ENCODE measurements around the gene HMGXB3.

HMGXB3 gene

DNA sequence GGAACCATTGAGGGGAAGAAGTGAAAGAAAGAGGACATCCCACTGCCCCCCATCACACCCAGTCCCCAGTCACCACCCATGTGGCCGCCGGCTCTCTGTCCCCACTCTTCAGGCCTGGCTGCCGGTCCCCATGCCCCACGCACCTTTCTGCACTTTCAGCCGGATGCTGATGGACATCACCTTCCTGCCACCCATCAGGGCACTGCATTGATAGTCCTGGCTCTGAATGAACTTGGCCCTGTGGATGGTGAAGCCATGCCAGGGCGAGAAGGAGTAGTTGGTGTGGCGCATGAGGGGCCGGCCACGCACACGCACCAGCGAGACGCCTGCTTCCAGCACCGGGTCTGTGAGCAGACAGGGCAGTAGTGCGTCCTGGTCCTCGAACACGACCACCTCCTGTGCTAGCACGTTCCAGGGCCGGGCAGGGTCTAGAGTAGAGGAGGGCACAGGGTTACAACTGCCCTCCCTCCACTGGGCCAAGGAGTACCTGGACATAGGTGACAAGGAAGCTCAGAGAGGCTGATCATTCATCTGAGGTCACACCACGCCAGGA is 79.4 kb downstream of the HMGXB3 start:
- Histone ChIP-seq H3K27me3 (ENCODE audit: control insufficient read depth in 3 of 3, insufficient read depth in 3 of 3, low read depth in 1 of 3, low read length in 3 of 3) (peaks cover 0 to 43% (median 0%) of the 10 kb centered on the region in 3 experiments), H3K14ac (ENCODE audit: low read length) (no peak overlapping the region), H2AFZ (ENCODE audit: low read length) (no peak overlapping the region), H3K4me2 (ENCODE audit: insufficient read depth, low read length, poor library complexity, severe bottlenecking) (no peak overlapping the region), H2BK15ac (ENCODE audit: low read length) (no peak overlapping the region), H3K9me3 (replicated peaks in 1 of 2; ENCODE audit: control insufficient read depth in 2 of 2, insufficient read depth in 1 of 2, low read depth in 1 of 2, low read length in 2 of 2) (no peaks in the 10 kb centered on the region), H4K8ac (ENCODE audit: low read depth, low read length) (no peak overlapping the region), H2BK12ac (ENCODE audit: low read length) (peak overlapping the region; percentile 43), H3K23ac (ENCODE audit: low read depth, low read length, poor library complexity) (peak overlapping the region; percentile 16), H4K91ac (ENCODE audit: low read depth, low read length, poor library complexity) (no peak overlapping the region), H2AK5ac (ENCODE audit: low read depth, low read length) (peak overlapping the region; percentile 30), H3K9ac (ENCODE audit: low read depth, low read length, poor library complexity) (peak overlapping the region; percentile 17), H3K4ac (ENCODE audit: low read length) (no peak overlapping the region), H2BK5ac (ENCODE audit: low read length) (no peak overlapping the region), H3K79me1 (ENCODE audit: low read depth, low read length) (no peaks in the 10 kb centered on the region), H3K4me3 (ENCODE audit: low read length in 2 of 2) (no peak overlapping the region), H3K36me3 (replicated peaks in 1 of 2; ENCODE audit: control insufficient read depth in 2 of 2, insufficient read depth in 2 of 2, low read length in 2 of 2) (no peaks in the 10 kb centered on the region), H3K27ac (replicated peaks; ENCODE audit: low read length) (no peak overlapping the region), H3K18ac (ENCODE audit: low read length) (peak overlapping the region; percentile 35), H3K4me1 (ENCODE audit: control insufficient read depth in 2 of 2, insufficient read depth in 1 of 2, low read depth in 1 of 2, low read length in 2 of 2) (peaks cover 11 to 16% of the 10 kb centered on the region in 2 donors), H2BK120ac (ENCODE audit: low read depth, low read length) (peak overlapping the region; percentile 56)
- DNase-seq (ENCODE audit: low spot score), result no peak
- no CpG with 5 or more reads among the region's 19 CpGs for WGBS, 2 donors (ENCODE audit: extremely low coverage in 2 of 2, insufficient read length in 2 of 2, insufficient replicate concordance in 1 of 2)

DNA sequence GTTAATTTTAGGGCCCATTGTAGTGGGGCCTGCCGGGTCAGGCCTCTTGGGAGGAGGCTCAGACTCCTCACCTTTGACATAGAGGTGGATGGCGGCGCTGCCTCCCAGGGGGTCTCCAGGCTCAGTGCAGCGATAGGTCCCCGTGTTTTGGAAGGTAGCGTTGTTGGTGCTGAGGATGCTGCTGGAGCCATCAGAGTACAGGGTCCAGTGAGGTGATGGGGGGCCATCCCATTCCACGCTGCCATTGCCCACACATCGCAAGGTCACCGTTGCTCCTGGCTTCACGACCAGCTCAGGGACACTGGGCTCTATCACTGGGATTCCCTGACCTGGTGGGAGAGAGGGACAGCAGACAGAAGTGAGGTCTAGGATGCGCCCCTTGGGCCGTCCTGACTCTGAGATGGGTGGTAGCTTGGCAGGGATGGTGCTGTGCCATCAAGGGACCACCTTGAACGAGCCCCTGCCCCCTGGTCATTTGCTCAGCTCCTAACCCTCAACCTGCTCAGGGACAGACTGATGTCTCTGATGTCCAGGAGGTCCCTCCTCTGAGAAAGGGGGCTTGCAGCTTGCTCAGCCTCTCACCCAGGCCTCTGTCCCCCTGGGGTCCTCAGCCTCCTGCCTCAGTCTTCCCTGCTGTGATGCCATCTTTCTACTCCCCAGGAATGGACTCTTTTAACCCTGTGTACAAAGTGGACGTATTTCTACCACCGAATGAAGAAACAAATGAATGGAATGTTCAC is 80.3 kb downstream of the HMGXB3 start:
- no peak overlapping the region for H3K14ac ChIP-seq (ENCODE audit: low read length)
- H4K8ac ChIP-seq (ENCODE audit: low read depth, low read length), result no peak overlapping the region
- no peaks in the 10 kb centered on the region for H3K9me3 ChIP-seq (replicated peaks in 1 of 2; ENCODE audit: control insufficient read depth in 2 of 2, insufficient read depth in 1 of 2, low read depth in 1 of 2, low read length in 2 of 2)
- no peak overlapping the region for H3K27ac ChIP-seq (replicated peaks; ENCODE audit: low read length)
- H2AFZ ChIP-seq (ENCODE audit: low read length), result no peak overlapping the region
- no peak overlapping the region for H2BK5ac ChIP-seq (ENCODE audit: low read length)
- no peak overlapping the region for H3K9ac ChIP-seq (ENCODE audit: low read depth, low read length, poor library complexity)
- no peak for DNase-seq (ENCODE audit: low spot score)
- no peak overlapping the region for H2BK120ac ChIP-seq (ENCODE audit: low read depth, low read length)
- no peak overlapping the region for H3K4me2 ChIP-seq (ENCODE audit: insufficient read depth, low read length, poor library complexity, severe bottlenecking)
- H4K91ac ChIP-seq (ENCODE audit: low read depth, low read length, poor library complexity), result peak overlapping the region; percentile 38
- peak overlapping the region; percentile 30 for H2AK5ac ChIP-seq (ENCODE audit: low read depth, low read length)
- peak overlapping the region; percentile 54 for H2BK15ac ChIP-seq (ENCODE audit: low read length)
- no peak overlapping the region for H3K18ac ChIP-seq (ENCODE audit: low read length)
- H3K23ac ChIP-seq (ENCODE audit: low read depth, low read length, poor library complexity), result peak overlapping the region; percentile 82
- no peak overlapping the region for H2BK12ac ChIP-seq (ENCODE audit: low read length)
- no peaks in the 10 kb centered on the region for H3K36me3 ChIP-seq (replicated peaks in 1 of 2; ENCODE audit: control insufficient read depth in 2 of 2, insufficient read depth in 2 of 2, low read length in 2 of 2)
- H3K79me1 ChIP-seq (ENCODE audit: low read depth, low read length), result no peaks in the 10 kb centered on the region
- H3K4me3 ChIP-seq (ENCODE audit: low read length in 2 of 2), result no peak overlapping the region
- no CpG with 5 or more reads among the region's 15 CpGs for WGBS, 2 donors (ENCODE audit: extremely low coverage in 2 of 2, insufficient read length in 2 of 2, insufficient replicate concordance in 1 of 2)
- H3K4ac ChIP-seq (ENCODE audit: low read length), result no peak overlapping the region
- H3K4me1 ChIP-seq (ENCODE audit: control insufficient read depth in 2 of 2, insufficient read depth in 1 of 2, low read depth in 1 of 2, low read length in 2 of 2), result peaks cover 11 to 16% of the 10 kb centered on the region in 2 donors
- H3K27me3 ChIP-seq (ENCODE audit: control insufficient read depth in 3 of 3, insufficient read depth in 3 of 3, low read depth in 1 of 3, low read length in 3 of 3), result peaks cover 0 to 42% (median under 1%) of the 10 kb centered on the region in 3 experiments

DNA sequence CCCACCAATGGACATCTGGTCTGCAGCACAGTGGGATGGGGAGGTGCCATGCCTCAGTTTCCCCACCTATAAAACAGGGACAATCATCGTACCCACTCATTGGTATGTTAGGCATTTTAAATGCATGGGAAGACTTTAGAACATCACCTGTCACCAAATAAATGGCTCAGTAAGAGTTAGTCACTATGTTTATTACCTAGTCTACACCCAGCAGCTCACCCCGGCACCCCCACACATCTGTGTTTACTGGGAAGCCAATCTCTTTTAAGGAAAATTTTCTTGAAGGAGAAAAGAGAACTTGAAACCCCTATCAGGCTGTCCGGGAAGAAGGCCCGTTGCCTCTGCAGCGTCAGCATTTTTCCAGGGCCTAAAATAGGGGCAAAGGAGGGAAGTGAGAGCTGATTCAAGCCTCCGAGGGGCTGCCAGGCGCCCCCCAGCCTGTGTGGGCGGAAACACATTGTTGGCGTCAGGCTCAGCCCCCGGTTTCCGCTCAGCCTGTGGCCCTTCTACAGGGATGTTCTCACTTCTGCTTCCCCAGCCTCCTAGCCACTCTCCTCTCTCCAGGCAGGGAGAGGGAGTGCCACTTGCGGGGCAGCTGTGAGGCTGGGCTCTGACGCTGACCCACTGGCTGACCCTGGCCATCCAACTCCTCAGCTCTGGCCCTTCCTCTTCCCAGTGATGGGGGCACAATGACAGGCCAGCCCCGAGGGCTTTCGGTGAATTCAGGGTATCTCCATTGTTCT is 81.2 kb downstream of the HMGXB3 start:
- Histone ChIP-seq H3K9ac (ENCODE audit: low read depth, low read length, poor library complexity) (no peak overlapping the region), H3K4me3 (ENCODE audit: low read length in 2 of 2) (no peak overlapping the region), H3K18ac (ENCODE audit: low read length) (peak overlapping the region; percentile 76), H2AK5ac (ENCODE audit: low read depth, low read length) (no peak overlapping the region), H2BK5ac (ENCODE audit: low read length) (no peak overlapping the region), H3K27ac (replicated peaks; ENCODE audit: low read length) (no peak overlapping the region), H3K4ac (ENCODE audit: low read length) (no peak overlapping the region), H3K9me3 (replicated peaks in 1 of 2; ENCODE audit: control insufficient read depth in 2 of 2, insufficient read depth in 1 of 2, low read depth in 1 of 2, low read length in 2 of 2) (no peaks in the 10 kb centered on the region), H4K91ac (ENCODE audit: low read depth, low read length, poor library complexity) (no peak overlapping the region), H2BK120ac (ENCODE audit: low read depth, low read length) (no peak overlapping the region), H3K23ac (ENCODE audit: low read depth, low read length, poor library complexity) (no peak overlapping the region), H3K27me3 (ENCODE audit: control insufficient read depth in 3 of 3, insufficient read depth in 3 of 3, low read depth in 1 of 3, low read length in 3 of 3) (peaks cover 0 to 44% (median 2%) of the 10 kb centered on the region in 3 experiments), H3K4me1 (ENCODE audit: control insufficient read depth in 2 of 2, insufficient read depth in 1 of 2, low read depth in 1 of 2, low read length in 2 of 2) (peaks cover 11 to 16% of the 10 kb centered on the region in 2 donors), H2BK15ac (ENCODE audit: low read length) (no peak overlapping the region), H3K14ac (ENCODE audit: low read length) (no peak overlapping the region), H3K79me1 (ENCODE audit: low read depth, low read length) (no peaks in the 10 kb centered on the region), H4K8ac (ENCODE audit: low read depth, low read length) (peak overlapping the region; percentile 89), H3K4me2 (ENCODE audit: insufficient read depth, low read length, poor library complexity, severe bottlenecking) (no peak overlapping the region), H2BK12ac (ENCODE audit: low read length) (no peak overlapping the region), H2AFZ (ENCODE audit: low read length) (peak overlapping the region; percentile 91), H3K36me3 (replicated peaks in 1 of 2; ENCODE audit: control insufficient read depth in 2 of 2, insufficient read depth in 2 of 2, low read length in 2 of 2) (no peaks in the 10 kb centered on the region)
- DNase-seq (ENCODE audit: low spot score), result no peak
- no CpG with 5 or more reads among the region's 15 CpGs for WGBS, 2 donors (ENCODE audit: extremely low coverage in 2 of 2, insufficient read length in 2 of 2, insufficient replicate concordance in 1 of 2)

DNA sequence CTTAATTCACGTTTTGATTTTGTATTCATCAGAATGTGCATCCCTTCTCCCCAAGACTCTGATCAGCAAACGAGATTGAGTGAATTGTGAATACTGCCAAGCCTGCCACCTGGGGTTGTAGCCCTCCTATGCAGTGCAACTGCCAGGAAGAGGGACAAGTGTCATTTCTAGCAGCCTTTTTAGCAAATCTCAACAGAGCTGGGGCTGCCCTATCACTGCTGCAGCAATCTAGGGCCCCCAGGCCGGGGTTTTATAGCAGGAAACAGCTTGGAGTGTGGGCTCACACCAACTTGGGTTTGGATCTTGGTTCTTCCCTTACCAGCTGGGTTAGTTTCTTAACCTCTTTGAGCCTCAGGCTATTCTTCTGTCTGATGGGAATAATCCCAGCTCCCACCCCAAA is 81.8 kb downstream of the HMGXB3 start:
- WGBS, 2 donors (ENCODE audit: extremely low coverage in 2 of 2, insufficient read length in 2 of 2, insufficient replicate concordance in 1 of 2), result no CpG with 5 or more reads among the region's 3 CpGs
- Histone ChIP-seq H2BK120ac (ENCODE audit: low read depth, low read length) (no peak overlapping the region), H3K27me3 (ENCODE audit: control insufficient read depth in 3 of 3, insufficient read depth in 3 of 3, low read depth in 1 of 3, low read length in 3 of 3) (peaks cover 0 to 43% (median 2%) of the 10 kb centered on the region in 3 experiments), H3K23ac (ENCODE audit: low read depth, low read length, poor library complexity) (no peak overlapping the region), H3K18ac (ENCODE audit: low read length) (no peak overlapping the region), H3K9ac (ENCODE audit: low read depth, low read length, poor library complexity) (no peak overlapping the region), H2BK5ac (ENCODE audit: low read length) (no peak overlapping the region), H3K9me3 (replicated peaks in 1 of 2; ENCODE audit: control insufficient read depth in 2 of 2, insufficient read depth in 1 of 2, low read depth in 1 of 2, low read length in 2 of 2) (no peaks in the 10 kb centered on the region), H3K4ac (ENCODE audit: low read length) (no peak overlapping the region), H3K79me1 (ENCODE audit: low read depth, low read length) (no peaks in the 10 kb centered on the region), H3K36me3 (replicated peaks in 1 of 2; ENCODE audit: control insufficient read depth in 2 of 2, insufficient read depth in 2 of 2, low read length in 2 of 2) (no peaks in the 10 kb centered on the region), H3K4me2 (ENCODE audit: insufficient read depth, low read length, poor library complexity, severe bottlenecking) (no peak overlapping the region), H2AFZ (ENCODE audit: low read length) (peak overlapping the region; percentile 91), H2BK12ac (ENCODE audit: low read length) (no peak overlapping the region), H3K4me1 (ENCODE audit: control insufficient read depth in 2 of 2, insufficient read depth in 1 of 2, low read depth in 1 of 2, low read length in 2 of 2) (peaks cover 11 to 16% of the 10 kb centered on the region in 2 donors), H3K27ac (replicated peaks; ENCODE audit: low read length) (no peak overlapping the region), H2AK5ac (ENCODE audit: low read depth, low read length) (no peak overlapping the region), H4K91ac (ENCODE audit: low read depth, low read length, poor library complexity) (no peak overlapping the region), H2BK15ac (ENCODE audit: low read length) (no peak overlapping the region), H3K4me3 (ENCODE audit: low read length in 2 of 2) (no peak overlapping the region), H4K8ac (ENCODE audit: low read depth, low read length) (no peak overlapping the region), H3K14ac (ENCODE audit: low read length) (no peak overlapping the region)
- no peak for DNase-seq (ENCODE audit: low spot score)

Measured in neuronal stem cell (in vitro differentiated cells).